Ectodermal cell (in vitro differentiated cells): ENCODE measurements around the gene TEPSIN.

Source experiments
- H3K27ac ChIP-seq: 2 replicates; pipeline ENCODE4 v1.7.0; 2013; ENCODE audit warnings: mild to moderate bottlenecking, low read depth, low read length; ENCODE audit not compliant: insufficient read depth, poor library complexity, severe bottlenecking
- H3K27me3 ChIP-seq: 2 replicates; pipeline ENCODE4 v1.7.0; 2013; ENCODE audit warnings: mild to moderate bottlenecking, low read length; ENCODE audit not compliant: insufficient read depth, control insufficient read depth, poor library complexity, severe bottlenecking
- H3K36me3 ChIP-seq: one replicate; pipeline ENCODE4 v1.7.0; 2013; ENCODE audit warnings: low read length; ENCODE audit not compliant: control insufficient read depth, insufficient read depth
- H3K4me1 ChIP-seq: one replicate; pipeline ENCODE4 v1.7.0; 2013; ENCODE audit warnings: low read length; ENCODE audit not compliant: control insufficient read depth, insufficient read depth
- H3K4me3 ChIP-seq: 2 replicates; pipeline ENCODE4 v1.7.0; 2013; ENCODE audit warnings: low read depth, low read length, control low read depth; ENCODE audit not compliant: insufficient read depth
- H3K9me3 ChIP-seq: 2 replicates; pipeline ENCODE4 v1.7.0; 2013; ENCODE audit warnings: mild to moderate bottlenecking, low read length, moderate library complexity; ENCODE audit not compliant: control insufficient read depth
- WGBS, 2 experiments: methylation state at CpG; one replicate each; pipeline ENCODE4 v1.1.7; 2013; ENCODE audit warnings: missing lambda C conversion rate in 2 of 2; 5-methylcytosine and 5-hydroxymethylcytosine counted together

The TEPSIN gene

DNA sequence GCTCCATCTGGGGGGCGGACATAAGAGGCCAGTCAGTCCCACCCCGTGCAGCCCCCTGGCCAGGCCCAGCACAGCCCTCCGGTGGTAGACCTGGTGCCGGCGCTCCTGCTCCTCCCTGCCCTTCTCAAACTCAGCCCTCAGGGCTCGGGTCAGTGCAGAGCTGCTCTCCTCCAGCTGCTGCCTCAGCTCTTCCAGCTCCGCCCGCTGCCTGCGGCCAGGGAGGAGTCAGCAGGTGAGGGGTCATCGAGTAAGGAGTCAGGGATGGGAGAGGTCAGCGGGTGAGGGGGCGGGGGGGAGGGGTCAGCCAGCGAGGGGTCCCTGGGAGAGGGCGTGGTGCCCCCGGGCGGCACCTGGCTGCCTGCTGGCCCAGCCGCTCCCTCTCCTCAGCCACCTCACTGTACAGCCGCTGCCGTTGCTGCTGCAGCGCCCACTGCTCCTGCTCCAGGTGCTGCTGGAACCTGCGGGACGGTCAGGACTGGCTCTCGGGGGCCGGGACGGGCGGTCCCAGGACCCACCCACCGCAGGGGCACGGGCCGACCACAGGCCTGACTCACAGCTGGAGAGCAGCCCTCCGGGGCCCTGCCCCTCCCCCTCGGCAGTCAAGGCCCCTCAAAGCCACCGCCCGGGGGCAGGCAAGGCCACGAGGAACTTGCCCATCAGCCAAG is 46.3 kb downstream of the TEPSIN start:
- Histone ChIP-seq H3K27ac (no peak overlapping the region), H3K27me3 (no peaks in the 10 kb centered on the region), H3K36me3 (peaks cover 8% of the 10 kb centered on the region), H3K4me3 (no peak overlapping the region), H3K9me3 (no peaks in the 10 kb centered on the region), H3K4me1 (no peaks in the 10 kb centered on the region)
- WGBS, 2 experiments = 86 to 88% methylated on average over 34 of the region's 34 CpGs

DNA sequence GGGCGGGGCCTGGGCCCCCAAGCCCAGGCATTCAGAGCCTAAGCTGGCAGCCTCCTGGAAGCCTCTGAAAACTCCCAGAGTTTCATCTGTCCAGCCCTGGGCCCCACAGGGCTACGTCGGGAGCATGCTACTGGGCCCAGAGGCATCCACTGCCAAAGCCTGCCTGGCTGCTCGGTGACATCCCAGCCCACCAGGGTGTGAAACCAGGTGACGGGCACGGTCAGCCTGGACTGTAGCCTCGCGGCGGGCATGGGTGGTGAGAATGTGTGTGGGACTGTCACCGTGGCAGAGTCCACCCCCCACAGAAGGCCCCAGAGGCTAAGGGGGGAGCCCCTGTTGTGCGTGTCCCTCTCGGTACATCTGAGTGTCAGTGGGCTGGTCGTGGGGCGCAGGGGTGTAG is 47.2 kb downstream of the TEPSIN start:
- 96 to 98% methylated on average over 14 of the region's 14 CpGs for WGBS, 2 experiments
- no peak overlapping the region for H3K27ac ChIP-seq
- H3K9me3 ChIP-seq = no peaks in the 10 kb centered on the region
- H3K27me3 ChIP-seq = no peaks in the 10 kb centered on the region
- H3K36me3 ChIP-seq = peaks cover 6% of the 10 kb centered on the region
- H3K4me3 ChIP-seq = no peak overlapping the region
- H3K4me1 ChIP-seq = no peaks in the 10 kb centered on the region

DNA sequence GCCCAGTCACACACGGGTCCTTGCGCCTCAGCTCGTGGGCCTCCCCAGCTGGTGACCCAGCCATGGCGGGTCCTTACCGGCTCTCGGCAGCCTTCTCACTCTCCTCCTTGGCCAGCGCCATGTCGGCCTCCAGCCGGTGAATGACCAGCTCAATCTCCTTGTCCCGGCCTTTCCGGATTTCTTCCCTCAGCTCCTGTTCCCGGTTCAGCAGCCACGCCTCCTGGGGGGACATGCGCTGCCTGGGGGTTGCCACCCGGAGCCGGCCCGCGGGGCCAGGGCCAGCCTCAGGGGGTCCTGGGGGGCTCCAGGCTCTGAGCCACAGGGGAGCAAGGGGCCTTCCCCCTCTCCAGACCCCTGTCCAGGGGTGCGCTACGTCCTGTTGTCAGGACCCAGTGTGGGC is 47.7 kb downstream of the TEPSIN start:
- H3K4me3 ChIP-seq = no peak overlapping the region
- H3K9me3 ChIP-seq = no peaks in the 10 kb centered on the region
- H3K27ac ChIP-seq = no peak overlapping the region
- 89 to 91% methylated on average over 20 of the region's 20 CpGs for WGBS, 2 experiments
- H3K27me3 ChIP-seq = no peaks in the 10 kb centered on the region
- no peaks in the 10 kb centered on the region for H3K4me1 ChIP-seq
- peaks cover 3% of the 10 kb centered on the region for H3K36me3 ChIP-seq

DNA sequence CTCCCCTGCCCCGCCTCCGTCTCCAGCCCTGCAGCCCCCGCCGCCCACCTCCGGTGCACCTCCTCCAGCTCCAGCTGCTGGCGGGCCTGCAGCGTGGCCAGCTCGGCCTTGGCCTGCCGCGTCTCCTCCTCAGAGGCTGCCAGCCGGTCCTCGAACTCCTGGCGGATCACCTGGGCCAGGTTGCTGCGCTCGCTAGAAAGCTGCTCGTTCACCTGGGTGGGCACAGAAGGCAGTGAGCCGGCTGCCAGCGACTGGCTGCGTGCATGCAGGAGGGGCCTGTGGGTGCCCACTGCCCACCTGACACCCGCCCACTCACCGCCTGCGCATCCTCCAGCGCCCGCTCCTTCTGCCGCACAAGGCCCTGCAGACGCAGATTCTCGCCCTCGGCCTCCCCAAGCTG is 48.3 kb downstream of the TEPSIN start:
- WGBS, 2 experiments = 96 to 97% methylated on average over 28 of the region's 28 CpGs
- Histone ChIP-seq H3K36me3 (peaks cover 3% of the 10 kb centered on the region), H3K27ac (no peak overlapping the region), H3K27me3 (no peaks in the 10 kb centered on the region), H3K4me3 (no peak overlapping the region), H3K9me3 (no peaks in the 10 kb centered on the region), H3K4me1 (no peaks in the 10 kb centered on the region)

DNA sequence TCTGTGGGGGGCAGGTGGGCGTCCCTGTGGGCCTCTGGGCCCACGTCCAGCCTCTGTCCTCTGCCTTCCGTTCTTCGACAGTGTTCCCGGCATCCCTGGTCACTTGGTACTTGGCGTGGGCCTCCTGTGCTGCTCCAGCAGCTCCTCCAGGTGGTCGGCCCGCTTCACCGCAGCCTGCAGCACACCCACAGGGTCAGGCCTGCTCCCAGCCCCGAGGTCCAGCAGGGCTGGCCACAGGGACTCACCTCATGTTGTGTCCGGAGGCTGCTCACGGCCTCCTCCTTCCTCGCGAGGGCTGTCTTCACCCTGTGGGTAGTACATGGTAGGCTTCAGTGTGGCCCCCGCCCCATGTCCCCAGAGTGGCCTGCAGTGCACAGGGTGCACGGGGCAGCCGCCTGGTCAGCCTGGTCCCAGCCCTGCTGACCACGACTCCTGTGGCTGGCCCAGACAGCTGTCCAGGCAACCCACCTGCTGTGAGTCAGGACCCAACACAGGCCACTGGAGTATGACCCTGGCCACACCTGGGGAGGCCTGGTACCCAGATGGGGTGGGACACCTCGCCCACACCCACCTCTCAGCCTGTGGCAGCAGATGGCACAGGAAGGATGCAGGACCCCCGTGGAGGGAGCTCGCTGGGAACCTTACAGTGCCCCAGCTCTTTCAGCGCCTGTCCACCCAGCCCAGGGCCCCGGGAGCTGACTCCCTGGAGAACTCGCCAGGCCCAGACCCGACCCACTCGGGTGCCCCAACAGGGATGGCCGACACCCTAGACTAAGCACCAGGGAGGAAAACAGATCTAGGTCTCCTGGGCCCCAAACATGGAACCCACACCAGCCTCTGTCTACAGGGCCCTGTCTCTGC is 49.0 kb downstream of the TEPSIN start:
- no peaks in the 10 kb centered on the region for H3K9me3 ChIP-seq
- H3K36me3 ChIP-seq = peaks cover 3% of the 10 kb centered on the region
- H3K4me3 ChIP-seq = no peak overlapping the region
- H3K4me1 ChIP-seq = peaks cover 6% of the 10 kb centered on the region
- WGBS, 2 experiments = 93% methylated on average over 27 of the region's 27 CpGs
- H3K27me3 ChIP-seq = no peaks in the 10 kb centered on the region
- H3K27ac ChIP-seq = no peak overlapping the region

DNA sequence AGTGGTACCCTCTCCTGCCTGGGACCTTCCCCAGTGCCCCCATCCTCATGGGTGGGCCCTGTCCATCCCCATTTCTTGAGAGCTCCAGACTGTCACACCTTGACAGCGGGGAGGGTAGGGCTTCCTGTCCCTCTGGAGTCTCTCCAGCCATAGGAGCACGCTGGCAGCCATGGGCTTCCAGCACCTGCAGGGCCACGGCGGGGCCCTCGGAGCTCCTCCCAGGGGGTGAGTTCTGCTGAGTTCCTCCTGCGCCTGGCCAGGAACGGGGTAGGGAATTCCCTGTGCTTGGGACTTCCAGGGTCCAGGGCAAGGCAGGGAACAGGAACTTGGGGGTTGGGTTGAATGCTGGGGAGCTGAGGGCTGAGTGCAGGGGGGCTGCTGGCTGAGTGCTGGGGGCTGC is 49.8 kb downstream of the TEPSIN start:
- 94 to 96% methylated on average over 7 of the region's 7 CpGs for WGBS, 2 experiments
- H3K36me3 ChIP-seq = peaks cover 3% of the 10 kb centered on the region

DNA sequence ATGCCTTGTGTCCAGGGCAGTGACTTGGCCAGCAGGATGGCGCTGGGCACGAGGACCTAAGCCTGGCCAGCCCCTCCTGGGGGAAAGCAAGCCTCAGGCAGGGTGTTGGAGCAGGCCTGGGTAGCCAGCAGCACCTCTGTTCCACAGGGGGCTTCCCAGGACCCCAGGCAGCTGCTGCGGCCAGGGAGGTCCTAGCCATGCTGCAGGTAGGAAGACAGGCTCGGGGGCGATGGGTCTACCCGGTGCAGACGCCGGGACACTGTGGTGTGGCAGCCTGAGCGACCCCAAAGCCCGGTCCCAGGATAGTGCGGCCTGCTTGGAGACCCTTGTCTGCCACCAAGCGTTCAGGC is 50.4 kb downstream of the TEPSIN start:
- no peaks in the 10 kb centered on the region for H3K9me3 ChIP-seq
- H3K36me3 ChIP-seq = peaks cover 3% of the 10 kb centered on the region
- peaks cover 10% of the 10 kb centered on the region for H3K4me1 ChIP-seq
- H3K27me3 ChIP-seq = no peaks in the 10 kb centered on the region
- H3K4me3 ChIP-seq = no peak overlapping the region
- H3K27ac ChIP-seq = no peak overlapping the region
- 97% methylated on average over 12 of the region's 12 CpGs for WGBS, 2 experiments

More for the DNA sequence above, 49.8 kb downstream of the TEPSIN start:
- no peak overlapping the region for H3K27ac ChIP-seq
- no peaks in the 10 kb centered on the region for H3K9me3 ChIP-seq
- H3K4me1 ChIP-seq = peaks cover 10% of the 10 kb centered on the region
- no peak overlapping the region for H3K4me3 ChIP-seq
- H3K27me3 ChIP-seq = no peaks in the 10 kb centered on the region

DNA sequence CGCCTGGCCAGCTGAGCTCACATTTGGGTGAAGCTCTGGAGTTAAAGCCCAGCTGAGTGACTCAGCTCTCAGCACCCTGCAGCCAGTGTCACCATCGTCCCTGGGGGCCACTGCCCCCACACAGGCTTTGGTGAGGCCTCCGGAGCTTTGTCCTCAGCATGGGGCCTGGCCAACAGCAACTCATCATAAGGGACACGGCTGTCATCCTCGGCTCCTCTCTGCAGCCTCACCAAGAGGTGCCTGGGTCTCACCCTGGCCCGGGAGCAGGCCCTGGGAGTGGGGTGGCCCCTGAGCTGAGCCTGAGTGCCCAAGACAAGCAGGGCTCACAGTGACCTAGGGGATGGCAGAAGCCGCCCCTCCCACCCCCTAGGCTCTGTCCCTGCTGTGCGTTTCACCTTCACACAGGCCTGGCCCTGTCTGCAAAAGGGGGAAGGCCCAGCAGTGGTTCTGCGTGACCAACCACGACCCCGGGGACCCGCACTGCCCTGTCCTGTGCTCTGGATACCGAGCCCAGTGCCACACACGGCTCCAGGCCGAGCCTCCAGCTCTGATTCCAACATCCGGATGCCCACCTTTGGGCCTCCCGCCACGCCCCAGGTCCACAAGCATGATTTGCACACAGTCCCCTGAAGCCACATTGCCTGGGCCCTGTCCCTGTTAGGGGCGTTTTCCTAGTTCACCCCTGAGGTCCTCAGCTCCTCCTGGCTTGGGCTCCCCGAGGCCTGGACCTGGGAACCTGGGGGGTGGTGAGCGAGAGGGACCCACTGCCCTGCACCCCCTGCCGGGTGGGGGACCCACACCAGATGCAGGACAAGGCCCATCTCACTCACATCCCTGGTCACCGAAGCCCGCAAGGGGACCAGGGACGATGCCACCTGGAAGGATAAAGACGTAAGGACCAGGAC is 51.0 kb downstream of the TEPSIN start:
- H3K27me3 ChIP-seq = no peaks in the 10 kb centered on the region
- peaks cover 3% of the 10 kb centered on the region for H3K36me3 ChIP-seq
- no peak overlapping the region for H3K27ac ChIP-seq
- WGBS, 2 experiments = 93% methylated on average over 26 of the region's 26 CpGs
- H3K4me1 ChIP-seq = peaks cover 10% of the 10 kb centered on the region
- H3K4me3 ChIP-seq = no peak overlapping the region
- H3K9me3 ChIP-seq = no peaks in the 10 kb centered on the region

DNA sequence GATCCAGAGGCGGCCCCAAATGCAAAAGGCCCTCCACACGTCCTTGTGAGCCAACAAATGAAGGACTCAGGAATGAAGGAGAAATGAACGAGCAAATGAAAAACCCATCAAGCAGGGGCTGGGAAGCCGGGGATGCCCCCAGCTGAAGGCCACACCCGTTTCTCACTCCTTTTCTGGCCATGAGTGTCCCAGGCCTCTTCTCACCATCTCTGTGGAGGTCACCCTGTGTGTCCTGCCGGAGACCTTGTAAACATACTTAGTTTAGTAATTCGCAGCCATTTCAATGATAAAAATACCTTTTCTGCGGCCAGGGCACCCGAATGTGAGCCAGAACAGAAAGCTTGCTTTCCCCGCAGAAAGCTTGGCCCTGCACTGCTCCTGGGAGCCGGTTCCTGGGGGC is 51.7 kb downstream of the TEPSIN start:
- peaks cover 10% of the 10 kb centered on the region for H3K4me1 ChIP-seq
- H3K27me3 ChIP-seq = no peaks in the 10 kb centered on the region
- 94 to 95% methylated on average over 11 of the region's 11 CpGs for WGBS, 2 experiments
- H3K36me3 ChIP-seq = peaks cover 3% of the 10 kb centered on the region
- H3K9me3 ChIP-seq = no peaks in the 10 kb centered on the region
- H3K27ac ChIP-seq = no peak overlapping the region
- H3K4me3 ChIP-seq = no peak overlapping the region

DNA sequence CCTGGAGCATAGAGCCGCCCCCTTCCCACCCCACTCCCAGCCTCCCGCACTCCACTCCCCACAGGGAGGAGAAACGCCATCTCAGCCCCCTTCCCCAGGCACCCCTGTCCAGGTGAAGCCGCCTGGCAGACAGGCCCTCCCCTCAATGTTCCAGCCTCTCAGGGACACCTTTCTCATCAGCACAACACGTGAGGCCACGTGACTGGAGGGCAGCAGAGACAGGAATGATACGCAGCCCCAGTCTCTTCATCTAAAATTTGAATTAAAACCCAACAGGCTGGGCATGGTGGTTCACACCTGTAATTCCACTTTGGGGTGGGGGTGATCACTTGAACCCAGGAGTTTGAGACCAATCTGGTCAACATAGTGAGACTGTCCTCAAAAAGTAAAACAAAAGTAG is 52.7 kb downstream of the TEPSIN start:
- peaks cover 10% of the 10 kb centered on the region for H3K4me1 ChIP-seq
- 82 to 91% methylated on average over 7 of the region's 7 CpGs for WGBS, 2 experiments
- no peaks in the 10 kb centered on the region for H3K27me3 ChIP-seq
- peaks cover 3% of the 10 kb centered on the region for H3K36me3 ChIP-seq
- H3K27ac ChIP-seq = no peak overlapping the region
- H3K9me3 ChIP-seq = no peaks in the 10 kb centered on the region
- no peak overlapping the region for H3K4me3 ChIP-seq
